Right lobe of liver (tissue), 6 donors: ENCODE results near the gene PITPNM3. TPM values are rescaled to one million over a fixed set of nuclear protein-coding genes. Genes with fewer than 3 reads are reported as not detected.
A peak's percentile ranks its signal among the peaks of the same experiment; 100 is the strongest.

Experiments used
- ATAC-seq, 4 donors: fragments of 200-7000 bp; cut with Tn5 transposase; one replicate each; pipeline ENCODE4 v1.9.1; 2020; ENCODE audit warnings: mild to moderate bottlenecking in 4 of 4, moderate library complexity in 4 of 4
- DNase-seq, 3 donors: peaks; one replicate each; pipeline ENCODE4 v3.0.0-alpha.2; 2020
- H3K27ac ChIP-seq, 3 donors: fragments of 200-600 bp; one replicate each; pipeline ENCODE4 v1.8.0; 2022
- H3K27me3 ChIP-seq, 2 donors: fragments of 200-600 bp; one replicate each; pipeline ENCODE4 v1.8.0; 2022
- H3K36me3 ChIP-seq, 4 donors: fragments of 200-600 bp; sonication (generic) in 1 of 4; one replicate each; pipeline versions ENCODE4 v1.5.1 to v1.8.0; 2017 to 2022; ENCODE audit warnings: control low read depth in 1 of 4
- H3K4me1 ChIP-seq, 4 donors: fragments of 200-600 bp; sonication (generic) in 1 of 4; one replicate each; pipeline versions ENCODE4 v1.5.1 to v1.8.0; 2017 to 2022; ENCODE audit warnings: control low read depth in 1 of 4
- H3K4me3 ChIP-seq, 3 donors: fragments of 200-600 bp; one replicate each; pipeline ENCODE4 v1.8.0; 2022
- H3K9me3 ChIP-seq, 4 donors: fragments of 200-600 bp; sonication (generic) in 1 of 4; one replicate each; pipeline versions ENCODE4 v1.5.1 to v1.8.0; 2017 to 2022; ENCODE audit warnings: control low read depth in 1 of 4
- POLR2A ChIP-seq: fragments of 450-650 bp; IDR thresholded peaks from one replicate; pipeline ENCODE4 v1.6.1; 2017; ENCODE audit warnings: antibody characterized with exemption, mild to moderate bottlenecking
- WGBS: methylation state at CpG from one replicate; pipeline ENCODE4 v1.1.6; 2018; ENCODE audit warnings: low coverage, low lambda C conversion rate; ENCODE audit not compliant: insufficient coverage; ENCODE audit errors: missing lambda C conversion rate; 5-methylcytosine and 5-hydroxymethylcytosine counted together
- intact Hi-C, 2 donors: fragments of 100-400 bp; cut with DNase I; formaldehyde crosslinking; loops; one replicate each; pipeline versions ENCODE4 v1.11.2 to v1.14.1; 2022
- total RNA-seq, 6 experiments: library from RNA; depleted of rRNA in 2 of 6; stranded (reverse); fragments of >200 nt in 2 of 6; fragmentation: NEBNext Ultra II Directional in 3 of 6; extraction: Animal tissue kit (Norgen Biotek cat#: 25700) in 3 of 6; gene quantifications; one replicate each; pipeline versions ENCODE4 v1.1.0 to v1.2.4, GENCODE V29; 2016 to 2023
- TF ChIP-seq, protein P1 (sequence below), 4 donors: fragments of 200-600 bp in 3 of 4; fragments of 450-650 bp in 1 of 4; IDR thresholded peaks; one replicate each; pipeline versions ENCODE4 v1.5.1 to v1.8.0; 2016 to 2022; ENCODE audit warnings: antibody characterized with exemption in 4 of 4, mild to moderate bottlenecking in 2 of 4
- donor health status: DM: no; HTN: yes; CAD: no.
- donor health status: DM: no; HTN: no; CAD: no.
- donor health status: DM: no; HTN: no; CAD: no.
- donor health status: DM: no; HTN: yes; CAD: no.
- donor health status: DM: no; HTN: yes; CAD: no.

The PITPNM3 gene
- total RNA-seq, 6 experiments from 2014 or later, result 0.91 to 3.8 (median 1.2) TPM

DNA sequence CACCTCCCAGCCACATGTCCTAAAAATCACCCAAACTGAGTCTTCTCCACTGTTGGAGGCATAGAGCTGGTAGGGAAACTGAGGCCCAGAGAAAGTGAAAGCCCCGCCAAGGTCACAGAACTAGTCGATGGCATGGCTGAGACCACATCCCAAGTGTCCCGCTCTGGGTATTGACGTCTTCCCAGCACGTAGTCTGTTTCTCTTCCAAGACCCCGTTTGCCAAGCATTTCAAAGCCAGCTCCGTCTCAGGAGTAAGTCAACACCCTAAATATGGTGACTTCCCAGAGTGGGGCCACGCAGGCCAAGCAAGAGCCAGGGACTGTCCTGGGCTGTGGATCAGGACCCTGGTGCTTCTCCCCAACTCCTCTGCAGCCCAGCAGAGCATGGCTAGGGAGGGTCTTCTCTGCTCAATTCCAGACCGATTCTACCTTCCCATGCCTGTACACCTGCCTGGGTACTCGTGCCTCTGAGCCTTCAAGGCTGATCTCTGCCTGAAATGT, 19.7 kb downstream of the PITPNM3 start:
- Histone ChIP-seq H3K4me3 (no peak overlapping the region), H3K36me3 (no peaks in the 10 kb centered on the region), H3K27ac (no peak overlapping the region), H3K27me3 (no peaks in the 10 kb centered on the region), H3K4me1 (no peaks in the 10 kb centered on the region), H3K9me3 (no peaks in the 10 kb centered on the region)
- TF ChIP-seq, protein P1, sequence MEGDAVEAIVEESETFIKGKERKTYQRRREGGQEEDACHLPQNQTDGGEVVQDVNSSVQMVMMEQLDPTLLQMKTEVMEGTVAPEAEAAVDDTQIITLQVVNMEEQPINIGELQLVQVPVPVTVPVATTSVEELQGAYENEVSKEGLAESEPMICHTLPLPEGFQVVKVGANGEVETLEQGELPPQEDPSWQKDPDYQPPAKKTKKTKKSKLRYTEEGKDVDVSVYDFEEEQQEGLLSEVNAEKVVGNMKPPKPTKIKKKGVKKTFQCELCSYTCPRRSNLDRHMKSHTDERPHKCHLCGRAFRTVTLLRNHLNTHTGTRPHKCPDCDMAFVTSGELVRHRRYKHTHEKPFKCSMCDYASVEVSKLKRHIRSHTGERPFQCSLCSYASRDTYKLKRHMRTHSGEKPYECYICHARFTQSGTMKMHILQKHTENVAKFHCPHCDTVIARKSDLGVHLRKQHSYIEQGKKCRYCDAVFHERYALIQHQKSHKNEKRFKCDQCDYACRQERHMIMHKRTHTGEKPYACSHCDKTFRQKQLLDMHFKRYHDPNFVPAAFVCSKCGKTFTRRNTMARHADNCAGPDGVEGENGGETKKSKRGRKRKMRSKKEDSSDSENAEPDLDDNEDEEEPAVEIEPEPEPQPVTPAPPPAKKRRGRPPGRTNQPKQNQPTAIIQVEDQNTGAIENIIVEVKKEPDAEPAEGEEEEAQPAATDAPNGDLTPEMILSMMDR (IDR thresholded peaks at IDR 0.05), result no peak
- TF ChIP-seq POLR2A, result no peak
- no peak for DNase-seq
- WGBS, result 86% methylated on average over 2 of the region's 10 CpGs
- no peak for ATAC-seq
- intact Hi-C loops, result no loop called here

DNA sequence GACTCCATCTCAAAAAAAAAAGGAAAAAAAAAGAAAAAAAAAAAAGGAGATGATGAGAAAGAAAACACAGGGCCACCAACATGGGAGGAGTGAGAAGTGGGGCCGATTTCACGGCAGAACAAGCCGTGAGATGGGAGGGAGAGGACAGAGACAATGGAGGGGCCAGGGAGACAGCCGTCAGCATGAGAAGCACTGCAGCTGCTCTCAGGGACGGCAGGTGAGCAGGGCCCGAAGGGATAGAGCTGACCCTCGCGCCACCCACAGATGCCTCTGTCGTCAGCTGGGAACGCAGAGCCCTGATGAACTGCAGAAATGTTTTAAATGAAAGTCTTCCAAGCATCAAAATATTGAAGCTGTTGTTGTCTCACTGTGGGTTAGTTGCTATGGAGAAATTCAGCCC, 20.3 kb downstream of the PITPNM3 start:
- Histone ChIP-seq H3K36me3 (no peaks in the 10 kb centered on the region), H3K27me3 (no peaks in the 10 kb centered on the region), H3K4me1 (no peaks in the 10 kb centered on the region), H3K27ac (no peak overlapping the region), H3K9me3 (no peaks in the 10 kb centered on the region), H3K4me3 (no peak overlapping the region)
- ATAC-seq, result no peak
- intact Hi-C loops, result no loop called here
- no peak for DNase-seq
- WGBS, result 88% methylated on average over 4 of the region's 10 CpGs
- TF ChIP-seq POLR2A, result no peak
- TF ChIP-seq, protein P1 (IDR thresholded peaks at IDR 0.05), result no peak

DNA sequence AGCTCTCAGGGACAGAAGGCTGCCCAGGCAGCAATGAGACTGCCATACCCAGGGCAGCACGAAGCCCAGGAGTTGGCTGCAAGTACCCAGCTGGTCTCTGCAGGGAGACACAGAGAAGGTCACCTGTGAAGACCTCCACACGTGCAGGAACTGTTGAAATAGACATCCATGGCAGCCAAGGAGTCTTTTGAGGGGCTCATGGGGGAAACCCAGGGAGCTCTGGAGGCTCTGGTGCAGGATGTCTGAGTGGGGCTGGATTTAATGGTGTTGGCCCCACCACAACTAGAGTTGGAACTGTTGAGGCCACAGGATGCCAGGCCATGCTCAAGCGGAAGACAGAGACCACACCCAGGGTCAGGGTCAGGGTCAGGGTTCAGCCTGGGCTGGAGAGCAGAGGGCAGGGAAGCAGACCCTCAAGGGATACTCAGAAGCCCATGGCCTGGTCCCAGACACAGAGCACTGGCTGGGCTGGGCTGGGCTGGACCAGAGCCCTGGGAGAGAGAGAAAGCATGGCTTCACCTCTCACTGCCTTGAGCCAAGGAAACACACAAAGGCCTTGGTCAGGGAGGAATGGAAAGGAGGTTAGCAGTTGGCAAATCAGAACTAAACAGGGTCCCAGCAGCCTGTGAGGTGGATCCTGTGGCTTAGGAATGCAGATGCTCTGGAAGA, 21.4 kb downstream of the PITPNM3 start:
- Histone ChIP-seq H3K36me3 (no peaks in the 10 kb centered on the region), H3K4me1 (no peaks in the 10 kb centered on the region), H3K4me3 (no peak overlapping the region), H3K9me3 (no peaks in the 10 kb centered on the region), H3K27me3 (no peaks in the 10 kb centered on the region), H3K27ac (no peak overlapping the region)
- DNase-seq, result no peak
- WGBS, result 33% methylated on average over 1 of the region's 3 CpGs
- ATAC-seq, result peak in 1 of 4 donors; percentile 19
- intact Hi-C loops, result no loop called here
- TF ChIP-seq, protein P1 (IDR thresholded peaks at IDR 0.05), result no peak
- no peak for TF ChIP-seq POLR2A

DNA sequence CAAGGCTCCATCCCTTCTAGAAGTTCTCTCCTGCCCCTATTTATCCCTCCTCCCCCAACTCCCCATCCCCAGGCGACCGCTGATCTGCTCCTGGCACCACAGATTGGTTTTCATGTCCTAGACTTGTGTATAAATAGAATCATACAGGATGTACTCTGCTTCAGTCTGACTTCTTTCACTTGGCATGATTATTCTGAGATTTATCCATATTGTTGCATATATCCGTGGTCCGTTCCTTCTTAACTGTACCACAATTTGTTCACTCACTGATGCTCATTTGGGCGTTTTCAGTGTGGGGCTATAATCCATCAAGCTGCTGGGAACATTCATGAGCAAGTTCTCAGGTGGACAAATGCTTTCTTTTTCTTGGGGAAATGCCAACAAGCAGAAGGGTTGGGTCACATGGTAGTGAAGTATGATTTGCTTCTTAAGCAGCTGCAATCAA, 23.9 kb downstream of the PITPNM3 start:
- WGBS, result 79% methylated on average over 5 of the region's 5 CpGs
- ATAC-seq (no peak), DNase-seq (no peak)
- Histone ChIP-seq H3K4me3 (no peak overlapping the region), H3K36me3 (no peaks in the 10 kb centered on the region), H3K27ac (no peak overlapping the region), H3K27me3 (no peaks in the 10 kb centered on the region), H3K4me1 (no peaks in the 10 kb centered on the region), H3K9me3 (no peaks in the 10 kb centered on the region)
- TF ChIP-seq, protein P1 (IDR thresholded peaks at IDR 0.05), result no peak
- no peak for TF ChIP-seq POLR2A
- intact Hi-C loops, result no loop called here
